ENCODE data around the gene TICRR.

GRCh38 chr15:89629829-89630228 is 54.6 kb downstream of the TICRR start:
- no peak for TF ChIP-seq CTCF (IDR thresholded peaks at IDR 0.05; ENCODE audit: poor library complexity)
- no peak for TF ChIP-seq EZH2 (IDR thresholded peaks at IDR 0.05; ENCODE audit: borderline replicate concordance)

Data from hepatocyte (in vitro differentiated cells).